HepG2 (cell line): ENCODE results near the gene TMEM198. TPM values are rescaled to one million over a fixed set of nuclear protein-coding genes. Genes with fewer than 3 reads are reported as not detected.

ENCODE experiments used
- E2F2 ChIP-seq: sonication (generic); formaldehyde crosslinking; IDR thresholded peaks from 2 replicates; pipeline ENCODE4 v1.4.0; 2020; ENCODE audit warnings: missing genetic modification reagents, borderline replicate concordance
- KLF9 ChIP-seq: IDR thresholded peaks from 2 replicates; pipeline ENCODE4 v1.6.1; 2016; ENCODE audit warnings: low read depth
- MBD4 ChIP-seq: IDR thresholded peaks from 2 replicates; pipeline ENCODE4 v1.6.1; 2012; ENCODE audit warnings: low read length, inconsistent platforms, borderline replicate concordance
- PRDM10 ChIP-seq: sonication (generic); formaldehyde crosslinking; IDR thresholded peaks from 2 replicates; pipeline ENCODE4 v1.4.0; 2020; ENCODE audit warnings: low read depth, missing genetic modification reagents
- ZNF407 ChIP-seq: sonication (generic); formaldehyde crosslinking; IDR thresholded peaks from one replicate; pipeline ENCODE4 v1.5.1; 2020; ENCODE audit warnings: mild to moderate bottlenecking, missing genetic modification reagents; ENCODE audit errors: not compliant biosample characterization
- ZNF781 ChIP-seq: sonication (generic); formaldehyde crosslinking; IDR thresholded peaks from 2 replicates; pipeline ENCODE4 v1.5.1; 2020; ENCODE audit warnings: borderline replicate concordance, mild to moderate bottlenecking, missing genetic modification reagents; ENCODE audit errors: not compliant biosample characterization
- polyA plus RNA-seq, 8 experiments: library from polyadenylated mRNA; depleted of rRNA in 3 of 8; stranded (reverse) in 7 of 8; unstranded in 1 of 8; fragments of >200 nt; fragmentation: Illumina TruSeq in 4 of 8; extraction: Trizol in 4 of 8; gene quantifications; 2 replicates each; pipeline versions ENCODE4 v1.2.1 to v1.2.3, GENCODE V29; 2011 to 2016; ENCODE audit warnings: low read depth in 4 of 8, missing spikeins in 1 of 8, mixed read lengths in 1 of 8; ENCODE audit not compliant: insufficient read depth in 1 of 8
- total RNA-seq, 5 experiments: library from RNA; depleted of rRNA; stranded (reverse); fragments of >200 nt; fragmentation: Illumina TruSeq; extraction: Trizol; gene quantifications; 2 replicates each; pipeline ENCODE4 v1.2.3, GENCODE V29; 2016; ENCODE audit warnings: low read depth in 1 of 5
- TF ChIP-seq, protein P1 (sequence below): sonication (generic); formaldehyde crosslinking; IDR thresholded peaks from 2 replicates; pipeline ENCODE4 v1.8.0; 2022; ENCODE audit warnings: mild to moderate bottlenecking, missing genetic modification reagents; ENCODE audit not compliant: insufficient replicate concordance
- TF ChIP-seq, protein P2 (sequence below): sonication (generic); formaldehyde crosslinking; IDR thresholded peaks from 2 replicates; pipeline ENCODE4 v1.8.1; 2023; ENCODE audit warnings: missing genetic modification reagents, inconsistent platforms, borderline replicate concordance
- TF ChIP-seq, protein P3 (sequence below): sonication (generic); formaldehyde crosslinking; IDR thresholded peaks from 2 replicates; pipeline ENCODE4 v1.8.1; 2023; ENCODE audit warnings: mild to moderate bottlenecking, inconsistent platforms, moderate library complexity, missing genetic modification reagents, borderline replicate concordance

The TMEM198 gene
- total and polyA plus RNA-seq, 2 of the 13 experiments (the other 11 are each of a cell fraction or from before 2014, with no cell fraction given): 17.3 to 23.5 TPM

- TF ChIP-seq, protein P1, sequence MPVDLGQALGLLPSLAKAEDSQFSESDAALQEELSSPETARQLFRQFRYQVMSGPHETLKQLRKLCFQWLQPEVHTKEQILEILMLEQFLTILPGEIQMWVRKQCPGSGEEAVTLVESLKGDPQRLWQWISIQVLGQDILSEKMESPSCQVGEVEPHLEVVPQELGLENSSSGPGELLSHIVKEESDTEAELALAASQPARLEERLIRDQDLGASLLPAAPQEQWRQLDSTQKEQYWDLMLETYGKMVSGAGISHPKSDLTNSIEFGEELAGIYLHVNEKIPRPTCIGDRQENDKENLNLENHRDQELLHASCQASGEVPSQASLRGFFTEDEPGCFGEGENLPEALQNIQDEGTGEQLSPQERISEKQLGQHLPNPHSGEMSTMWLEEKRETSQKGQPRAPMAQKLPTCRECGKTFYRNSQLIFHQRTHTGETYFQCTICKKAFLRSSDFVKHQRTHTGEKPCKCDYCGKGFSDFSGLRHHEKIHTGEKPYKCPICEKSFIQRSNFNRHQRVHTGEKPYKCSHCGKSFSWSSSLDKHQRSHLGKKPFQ (CRISPR knock-in tag): peak; percentile 37
- TF ChIP-seq, protein P2, sequence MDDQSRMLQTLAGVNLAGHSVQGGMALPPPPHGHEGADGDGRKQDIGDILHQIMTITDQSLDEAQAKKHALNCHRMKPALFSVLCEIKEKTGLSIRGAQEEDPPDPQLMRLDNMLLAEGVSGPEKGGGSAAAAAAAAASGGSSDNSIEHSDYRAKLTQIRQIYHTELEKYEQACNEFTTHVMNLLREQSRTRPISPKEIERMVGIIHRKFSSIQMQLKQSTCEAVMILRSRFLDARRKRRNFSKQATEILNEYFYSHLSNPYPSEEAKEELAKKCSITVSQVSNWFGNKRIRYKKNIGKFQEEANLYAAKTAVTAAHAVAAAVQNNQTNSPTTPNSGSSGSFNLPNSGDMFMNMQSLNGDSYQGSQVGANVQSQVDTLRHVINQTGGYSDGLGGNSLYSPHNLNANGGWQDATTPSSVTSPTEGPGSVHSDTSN (CRISPR knock-in tag): no peak
- TF ChIP-seq KLF9 (CRISPR knock-in tag): no peak; the same call in 1 of the 2 replicates
- TF ChIP-seq, protein P3, sequence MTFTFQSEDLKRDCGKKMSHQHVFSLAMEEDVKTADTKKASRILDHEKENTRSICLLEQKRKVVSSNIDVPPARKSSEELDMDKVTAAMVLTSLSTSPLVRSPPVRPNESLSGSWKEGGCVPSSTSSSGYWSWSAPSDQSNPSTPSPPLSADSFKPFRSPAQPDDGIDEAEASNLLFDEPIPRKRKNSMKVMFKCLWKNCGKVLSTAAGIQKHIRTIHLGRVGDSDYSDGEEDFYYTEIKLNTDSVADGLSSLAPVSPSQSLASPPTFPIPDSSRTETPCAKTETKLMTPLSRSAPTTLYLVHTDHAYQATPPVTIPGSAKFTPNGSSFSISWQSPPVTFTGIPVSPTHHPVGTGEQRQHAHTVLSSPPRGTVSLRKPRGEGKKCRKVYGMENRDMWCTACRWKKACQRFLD (CRISPR knock-in tag): peak; percentile 59; the same call in 1 of the 2 replicates
- TF ChIP-seq MBD4: no peak
- TF ChIP-seq PRDM10 (CRISPR knock-in tag): no peak
- TF ChIP-seq ZNF781 (CRISPR knock-in tag): no peak
- TF ChIP-seq ZNF407 (CRISPR knock-in tag): peak; percentile 55
- no peak for TF ChIP-seq E2F2 (CRISPR knock-in tag)
Measured at GRCh38 chr2:219541611-219542180, 2.1 kb upstream of the TMEM198 start (continued).
